DOHH2 (cell line): Measurements from ENCODE around the gene CRYGN.

ENCODE experiments used
- H3F3A ChIP-seq: fragments of 200-600 bp; sonication (generic), shearing (Covaris generic); 2 replicates; pipeline ENCODE4 v1.6.0; 2016; ENCODE audit warnings: antibody characterized with exemption, mild to moderate bottlenecking; ENCODE audit not compliant: control insufficient read depth, insufficient read depth
- H3K27ac ChIP-seq: fragments of 200-600 bp; sonication (generic); 2 replicates; pipeline ENCODE4 v1.5.1; 2014; ENCODE audit warnings: low read depth, mild to moderate bottlenecking, low read length, moderate library complexity
- H3K27me3 ChIP-seq: fragments of 200-600 bp; sonication (generic); 2 replicates; pipeline ENCODE4 v1.6.1; 2014; ENCODE audit warnings: mild to moderate bottlenecking, low read length, mixed read lengths; ENCODE audit not compliant: control insufficient read depth
- H3K36me3 ChIP-seq: fragments of 200-600 bp; sonication (generic); 2 replicates; pipeline ENCODE4 v1.6.1; 2014; ENCODE audit warnings: mild to moderate bottlenecking, low read length, moderate library complexity, mixed read lengths; ENCODE audit not compliant: control insufficient read depth
- H3K4me1 ChIP-seq: fragments of 200-600 bp; sonication (generic); 2 replicates; pipeline ENCODE4 v1.6.1; 2014; ENCODE audit warnings: mild to moderate bottlenecking, low read length, mixed read lengths; ENCODE audit not compliant: control insufficient read depth
- H3K4me2 ChIP-seq: fragments of 200-600 bp; sonication (generic); 2 replicates; pipeline ENCODE4 v1.6.0; 2014; ENCODE audit warnings: mild to moderate bottlenecking, low read length, moderate library complexity
- H3K4me3 ChIP-seq: fragments of 200-600 bp; sonication (generic); 2 replicates; pipeline ENCODE4 v1.5.1; 2014; ENCODE audit warnings: mild to moderate bottlenecking, low read length, mixed read lengths
- H3K79me2 ChIP-seq: fragments of 200-600 bp; sonication (generic); 2 replicates; pipeline ENCODE4 v1.6.1; 2014; ENCODE audit warnings: mild to moderate bottlenecking, low read length, mixed read lengths; ENCODE audit not compliant: control insufficient read depth
- H3K9me2 ChIP-seq: fragments of 200-600 bp; sonication (generic); replicated peaks from 2 replicates; pipeline ENCODE4 v1.6.1; 2014; ENCODE audit warnings: mild to moderate bottlenecking, low read length, mixed read lengths; ENCODE audit not compliant: control insufficient read depth
- H3K9me3 ChIP-seq: fragments of 200-600 bp; sonication (generic); 2 replicates; pipeline ENCODE4 v1.6.1; 2014; ENCODE audit warnings: antibody characterized with exemption, low read length, mixed read lengths; ENCODE audit not compliant: control insufficient read depth, insufficient read depth
- H4K20me1 ChIP-seq: fragments of 200-600 bp; sonication (generic); 2 replicates; pipeline ENCODE4 v1.6.0; 2014; ENCODE audit warnings: low read depth, mild to moderate bottlenecking, antibody characterized with exemption, low read length, moderate library complexity; ENCODE audit not compliant: control insufficient read depth, insufficient read depth
- EZH2phosphoT487 ChIP-seq: fragments of 200-600 bp; sonication (generic); IDR thresholded peaks from 2 replicates; pipeline ENCODE4 v1.6.1; 2017; ENCODE audit warnings: borderline replicate concordance, mild to moderate bottlenecking, antibody characterized with exemption, low read length, moderate library complexity, mixed read lengths
- TF ChIP-seq, protein P1 (sequence below): fragments of 200-600 bp; sonication (generic); IDR thresholded peaks from one replicate; pipeline ENCODE4 v1.5.1; 2014; ENCODE audit warnings: antibody characterized with exemption, mild to moderate bottlenecking, low read depth, low read length; ENCODE audit not compliant: poor library complexity, severe bottlenecking

Gene CRYGN

DNA sequence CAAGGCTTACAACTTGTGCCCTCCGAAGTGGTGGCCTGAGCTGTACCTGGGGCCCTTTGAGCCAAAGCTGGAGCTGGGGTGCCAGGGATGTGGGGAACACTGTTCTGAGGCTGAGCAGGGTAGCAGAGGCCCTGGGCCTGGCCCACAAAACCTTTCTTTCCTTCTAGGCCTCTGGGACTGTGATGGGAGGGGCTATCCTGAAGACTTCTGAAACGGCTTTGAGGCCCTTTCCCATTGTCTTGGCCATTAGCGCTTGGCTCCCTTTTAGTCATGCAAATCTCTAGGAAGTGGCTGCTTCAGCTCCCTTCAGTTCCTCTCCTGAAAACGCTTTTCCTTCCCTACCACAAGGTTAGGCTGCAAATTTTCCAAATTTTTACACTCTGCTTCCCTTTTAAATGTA, 16.8 kb upstream of the CRYGN start:
- Histone ChIP-seq H3K4me1 (no peaks in the 10 kb centered on the region), H3K79me2 (no peaks in the 10 kb centered on the region), H3K27me3 (no peaks in the 10 kb centered on the region), H3K9me3 (no peaks in the 10 kb centered on the region; the same call in 1 of the 2 replicates), H3F3A (no peaks in the 10 kb centered on the region), H3K4me3 (no peak overlapping the region), H3K36me3 (no peaks in the 10 kb centered on the region), H3K4me2 (no peak overlapping the region), H3K9me2 (no peaks in the 10 kb centered on the region), H3K27ac (no peak overlapping the region), H4K20me1 (no peaks in the 10 kb centered on the region)
- TF ChIP-seq, protein P1, sequence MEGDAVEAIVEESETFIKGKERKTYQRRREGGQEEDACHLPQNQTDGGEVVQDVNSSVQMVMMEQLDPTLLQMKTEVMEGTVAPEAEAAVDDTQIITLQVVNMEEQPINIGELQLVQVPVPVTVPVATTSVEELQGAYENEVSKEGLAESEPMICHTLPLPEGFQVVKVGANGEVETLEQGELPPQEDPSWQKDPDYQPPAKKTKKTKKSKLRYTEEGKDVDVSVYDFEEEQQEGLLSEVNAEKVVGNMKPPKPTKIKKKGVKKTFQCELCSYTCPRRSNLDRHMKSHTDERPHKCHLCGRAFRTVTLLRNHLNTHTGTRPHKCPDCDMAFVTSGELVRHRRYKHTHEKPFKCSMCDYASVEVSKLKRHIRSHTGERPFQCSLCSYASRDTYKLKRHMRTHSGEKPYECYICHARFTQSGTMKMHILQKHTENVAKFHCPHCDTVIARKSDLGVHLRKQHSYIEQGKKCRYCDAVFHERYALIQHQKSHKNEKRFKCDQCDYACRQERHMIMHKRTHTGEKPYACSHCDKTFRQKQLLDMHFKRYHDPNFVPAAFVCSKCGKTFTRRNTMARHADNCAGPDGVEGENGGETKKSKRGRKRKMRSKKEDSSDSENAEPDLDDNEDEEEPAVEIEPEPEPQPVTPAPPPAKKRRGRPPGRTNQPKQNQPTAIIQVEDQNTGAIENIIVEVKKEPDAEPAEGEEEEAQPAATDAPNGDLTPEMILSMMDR: no peak
- no peak for TF ChIP-seq EZH2phosphoT487

DNA sequence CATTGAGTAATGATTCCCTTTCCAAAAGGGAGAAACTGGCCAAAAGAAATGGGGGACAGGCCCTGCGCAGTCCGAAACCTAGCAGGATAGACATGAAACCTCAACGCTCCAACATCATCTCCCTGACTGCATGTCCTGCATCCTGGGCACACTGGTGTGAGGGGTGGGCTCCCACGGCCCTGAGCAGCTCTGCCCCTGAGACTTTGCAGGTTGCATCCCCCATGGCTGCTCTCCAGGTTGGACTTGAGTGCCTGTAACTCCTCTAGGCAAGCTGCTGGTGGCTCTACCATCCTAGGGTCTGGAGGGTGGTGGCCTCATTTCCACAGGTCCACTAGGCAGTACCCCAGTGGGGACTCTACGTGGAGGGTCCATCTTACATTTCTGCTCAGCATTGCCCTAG, 16.3 kb upstream of the CRYGN start:
- Histone ChIP-seq H4K20me1 (no peaks in the 10 kb centered on the region), H3K36me3 (no peaks in the 10 kb centered on the region), H3F3A (no peaks in the 10 kb centered on the region), H3K27ac (no peak overlapping the region), H3K4me3 (no peak overlapping the region), H3K9me2 (no peaks in the 10 kb centered on the region), H3K4me2 (no peak overlapping the region), H3K79me2 (no peaks in the 10 kb centered on the region), H3K27me3 (no peaks in the 10 kb centered on the region), H3K4me1 (no peaks in the 10 kb centered on the region), H3K9me3 (no peaks in the 10 kb centered on the region)
- no peak for TF ChIP-seq EZH2phosphoT487
- TF ChIP-seq, protein P1: no peak

DNA sequence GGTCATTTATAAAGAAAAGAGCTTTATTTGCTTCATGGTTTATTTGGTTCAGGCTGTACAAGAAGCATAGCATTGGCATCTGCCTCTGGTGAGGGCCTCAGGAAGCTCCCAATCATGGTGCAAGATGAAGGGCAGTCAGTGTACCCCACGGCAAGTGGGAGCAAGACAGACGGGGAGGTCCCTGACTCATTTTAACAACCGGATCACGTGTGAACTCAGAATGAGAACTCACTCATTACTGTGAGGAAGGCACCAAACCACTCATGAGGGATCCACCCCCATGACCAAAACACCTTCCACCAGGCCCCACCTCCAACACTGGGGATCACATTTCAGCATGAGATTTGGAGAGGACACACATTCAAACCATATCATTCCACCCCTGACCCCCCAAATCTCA, 15.7 kb upstream of the CRYGN start:
- H3K9me2 ChIP-seq: no peaks in the 10 kb centered on the region
- H3K4me3 ChIP-seq: no peak overlapping the region
- peaks cover 3% of the 10 kb centered on the region; the same call in 1 of the 2 replicates for H3K27me3 ChIP-seq
- no peaks in the 10 kb centered on the region for H3K36me3 ChIP-seq
- H3K4me2 ChIP-seq: no peak overlapping the region
- H3K79me2 ChIP-seq: no peaks in the 10 kb centered on the region
- H4K20me1 ChIP-seq: no peaks in the 10 kb centered on the region
- no peak overlapping the region for H3K27ac ChIP-seq
- H3F3A ChIP-seq: no peaks in the 10 kb centered on the region
- H3K4me1 ChIP-seq: no peaks in the 10 kb centered on the region
- H3K9me3 ChIP-seq: no peaks in the 10 kb centered on the region
- TF ChIP-seq EZH2phosphoT487: no peak
- TF ChIP-seq, protein P1: no peak
